NCI-H460 (cell line): Measurements from ENCODE around the gene NUTM2E. TPM values are rescaled to one million over a fixed set of nuclear protein-coding genes. Genes with fewer than 3 reads are reported as not detected.
"Not testable (repeated sequence)": the region's sequence is repeated elsewhere in the genome, so short reads cannot be mapped to it uniquely, and the experiment has no call there.

Experiments used
- DNase-seq: peaks from one replicate; pipeline ENCODE4 v3.0.0-alpha.2; 2016; ENCODE audit warnings: low read depth; ENCODE audit errors: extremely low read depth
- polyA plus RNA-seq: library from polyadenylated mRNA; depleted of rRNA; stranded (reverse); fragments of >200 nt; gene quantifications from 2 replicates; pipeline ENCODE4 v1.2.3, GENCODE V29; 2014; cell fraction: nucleus; rRNA removed
- total RNA-seq: library from RNA; depleted of rRNA; stranded (reverse); fragments of >200 nt; shearing (Covaris generic); gene quantifications from 2 replicates; pipeline ENCODE4 v1.2.3, GENCODE V29; 2014; rRNA removed

Gene NUTM2E
- total RNA-seq, result not detected in 2 replicates
- polyA plus RNA-seq, result not detected in 2 replicates

DNA sequence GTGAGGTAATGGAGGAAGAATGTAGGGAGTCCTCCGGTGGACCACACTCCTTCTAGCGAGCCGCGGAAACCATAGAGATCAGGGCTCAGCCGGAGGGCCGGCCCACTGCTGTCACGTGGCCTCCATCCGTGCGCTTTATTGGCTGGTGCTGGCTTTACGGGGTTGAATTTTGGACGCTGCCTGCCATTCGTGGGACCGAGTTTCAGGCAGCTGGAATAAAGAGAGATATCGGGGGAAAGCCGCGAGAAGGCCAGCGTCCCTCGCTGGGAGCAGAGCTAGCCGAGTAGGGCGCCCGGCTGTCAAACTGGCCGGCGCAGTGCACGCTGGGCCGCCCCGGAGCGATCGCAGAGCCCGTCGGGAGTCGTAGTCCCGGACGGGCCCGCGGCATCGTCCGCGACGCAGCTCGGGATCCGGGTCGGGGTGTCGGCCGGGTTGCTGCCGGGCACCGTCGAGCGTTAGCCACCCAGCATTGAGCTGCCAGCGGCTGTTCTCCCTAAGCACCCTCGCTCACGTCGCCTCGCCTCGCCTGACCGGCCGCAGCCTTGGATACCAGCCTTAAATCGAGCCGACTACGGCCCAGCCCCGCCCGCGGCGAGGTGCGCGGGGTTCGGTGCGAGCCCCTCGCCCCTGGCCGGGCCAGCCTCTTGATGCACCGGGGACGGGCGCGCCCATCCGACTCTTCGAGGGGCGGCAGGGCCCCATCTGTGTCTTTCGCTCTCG, at the start of gene NUTM2E:
Gene NUTM2E (plus strand): TSS at position 244 of the 720 bp plus-strand sequence. CDS start 15,002 bp downstream, outside the sequence.
- DNase-seq, result peak; percentile 67

DNA sequence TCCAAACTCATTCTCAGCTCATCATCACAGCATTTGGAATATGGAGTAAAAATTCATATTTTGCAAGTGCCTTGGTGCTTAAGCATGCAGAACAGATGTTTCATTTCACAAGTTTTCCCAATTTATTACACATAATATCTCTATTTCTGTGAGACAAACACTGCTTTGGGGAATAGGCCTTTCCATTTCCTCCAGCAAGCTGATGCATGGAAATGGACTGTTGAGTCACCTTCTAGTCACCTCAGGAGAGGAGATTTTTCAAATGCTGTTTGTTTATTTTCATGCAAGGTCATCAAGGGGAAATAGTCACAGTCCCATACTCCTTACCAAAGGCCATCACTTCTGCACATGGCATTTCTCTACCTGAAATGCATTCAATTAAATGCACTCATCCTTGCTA, 48.5 kb upstream of the NUTM2E start:
- DNase-seq, result not testable (repeated sequence)

DNA sequence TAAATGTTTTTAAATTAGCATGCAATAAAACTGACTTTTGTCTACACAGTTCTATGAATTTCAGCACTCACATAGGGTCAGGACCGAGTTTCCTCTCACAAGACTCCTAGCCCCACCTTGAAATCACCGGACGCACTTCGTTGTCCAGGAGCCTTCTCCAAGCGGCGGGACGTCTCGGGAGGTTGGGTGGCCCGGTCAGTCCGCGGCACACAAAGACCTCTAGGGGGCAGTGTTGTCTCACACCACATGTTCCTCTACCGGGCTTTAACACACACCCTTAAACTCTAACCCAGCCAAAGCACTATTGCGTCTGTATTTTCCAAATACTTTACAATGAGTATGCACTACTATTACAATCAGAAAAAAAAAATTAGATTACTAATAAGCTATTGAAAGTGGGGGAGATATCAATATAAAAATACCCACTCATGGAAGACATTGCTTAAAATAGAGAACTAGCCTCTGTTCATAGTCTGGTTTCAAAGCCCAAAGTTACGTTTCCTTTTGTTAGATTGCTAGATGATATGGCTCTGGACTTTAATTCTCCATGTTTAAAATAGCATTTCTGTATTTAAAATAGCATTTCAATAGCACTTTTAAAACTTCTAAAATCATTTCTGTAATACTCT, 47.1 kb upstream of the NUTM2E start:
- DNase-seq, result peak; percentile 67

DNA sequence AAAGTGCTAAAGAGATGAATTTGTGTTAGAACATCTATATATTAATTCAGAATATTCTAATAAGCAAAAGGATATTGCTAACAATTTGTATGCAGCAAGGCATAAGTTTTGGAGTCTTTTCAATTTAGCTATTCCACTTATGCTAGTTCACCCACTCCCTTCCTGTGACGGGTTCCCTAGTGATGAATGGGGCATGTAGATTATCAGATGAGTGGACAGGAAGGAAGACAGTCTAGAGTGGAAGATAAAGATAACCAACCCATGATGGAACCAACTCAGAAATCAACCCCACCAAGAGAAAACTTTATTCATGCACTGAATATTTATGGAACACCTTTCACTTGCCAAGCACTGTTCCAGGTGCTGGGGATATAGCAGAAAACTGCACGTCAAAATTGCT, 46.5 kb upstream of the NUTM2E start:
- DNase-seq, result not testable (repeated sequence)

GRCh38 chr10:79781584-79781983, 45.0 kb upstream of the NUTM2E start:
- DNase-seq, result not testable (repeated sequence)

DNA sequence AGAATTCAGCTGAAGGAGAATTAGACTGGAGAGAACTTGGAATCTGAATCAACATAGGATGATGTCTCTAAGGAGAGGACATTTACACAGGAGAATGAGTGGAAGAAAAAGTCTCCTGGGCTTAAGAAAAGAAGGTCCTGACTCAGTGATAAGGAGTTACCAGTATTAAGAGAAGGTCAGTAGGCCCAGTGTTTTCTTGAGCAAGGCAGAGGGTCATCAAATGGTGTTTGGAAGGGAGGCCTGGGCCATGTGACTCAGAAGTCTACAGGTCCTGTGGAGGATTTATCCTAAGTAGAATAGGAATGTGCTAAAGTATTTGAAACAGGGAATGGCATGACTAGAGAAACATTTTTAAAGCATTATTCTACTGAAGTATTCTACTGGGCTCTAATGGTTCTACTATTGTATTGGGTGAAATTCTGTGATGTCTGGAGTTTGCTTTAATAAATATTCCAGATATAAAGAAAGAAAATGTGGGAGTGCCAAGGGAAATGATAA, 39.0 kb upstream of the NUTM2E start:
- not testable (repeated sequence) for DNase-seq

GRCh38 chr10:79789351-79789750, 37.2 kb upstream of the NUTM2E start:
- DNase-seq, result not testable (repeated sequence)

DNA sequence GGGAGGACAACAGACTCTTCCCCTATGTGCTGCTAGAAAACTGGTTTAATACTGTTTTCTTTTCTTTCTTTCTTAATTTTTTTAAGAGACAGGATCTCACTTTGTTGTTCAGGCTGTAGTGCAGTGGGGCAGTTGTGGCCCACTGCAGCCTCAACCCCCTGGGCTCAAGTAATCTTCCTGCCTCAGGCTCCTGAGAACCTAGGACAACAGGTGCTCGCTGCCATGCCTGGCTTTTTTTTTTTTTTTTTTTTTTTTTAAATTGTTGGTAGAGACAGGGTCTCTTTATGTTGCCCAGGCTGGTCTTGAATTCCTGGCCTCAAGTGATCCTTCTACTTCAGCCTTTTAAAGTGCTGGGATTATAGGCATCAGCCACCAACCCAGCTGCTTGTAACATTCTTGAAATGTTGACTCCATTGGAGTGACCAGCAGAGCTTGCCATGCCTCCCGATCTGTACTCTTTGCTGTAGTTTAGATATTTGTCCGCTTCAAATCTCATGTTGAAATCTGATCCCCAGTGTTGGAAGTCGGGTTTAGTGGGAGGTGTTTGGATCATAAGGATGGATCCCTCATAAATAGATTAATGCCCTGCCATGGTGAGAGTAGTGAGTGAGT, 34.5 kb upstream of the NUTM2E start:
- DNase-seq, result not testable (repeated sequence)

DNA sequence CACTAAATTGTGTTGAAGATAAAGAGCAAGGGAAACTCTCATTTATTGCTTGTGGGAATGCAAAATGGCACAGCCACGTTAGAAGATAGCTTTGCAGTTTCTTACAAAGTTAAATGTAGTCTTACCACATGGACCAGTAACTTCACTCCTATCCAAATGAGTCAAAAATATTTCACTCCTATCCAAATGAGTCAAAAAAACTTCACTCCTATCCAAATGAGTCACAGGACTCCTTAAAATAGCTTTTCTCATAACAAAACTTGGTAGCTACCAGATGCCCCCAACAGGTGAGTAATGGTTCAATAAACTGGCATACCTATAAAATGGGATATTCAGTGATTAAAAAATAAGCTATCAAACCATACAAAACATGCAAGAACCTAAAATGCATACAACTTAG, 27.2 kb upstream of the NUTM2E start:
- DNase-seq, result not testable (repeated sequence)

- not testable (repeated sequence) for DNase-seq
Measured at GRCh38 chr10:79805857-79806256, 20.7 kb upstream of the NUTM2E start.

DNA sequence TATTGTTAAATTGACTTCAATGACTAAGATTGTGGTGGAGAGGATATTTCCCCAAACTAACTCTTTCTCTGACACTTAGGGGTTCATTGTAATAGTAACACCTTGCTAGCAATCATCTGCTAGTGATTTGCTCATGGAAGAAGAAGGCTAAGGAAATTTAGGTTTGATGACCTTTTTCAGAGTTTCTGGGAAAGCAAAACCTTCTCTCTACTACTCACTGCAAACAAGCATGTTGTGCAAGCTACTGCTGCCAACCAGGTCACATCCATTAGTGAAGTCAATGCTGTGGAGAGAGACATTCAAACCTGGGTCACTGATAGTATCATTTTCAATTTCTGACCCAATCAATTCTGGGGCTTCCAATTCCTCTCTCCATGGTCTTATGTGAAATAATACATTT, 14.6 kb upstream of the NUTM2E start:
- DNase-seq, result not testable (repeated sequence)

DNA sequence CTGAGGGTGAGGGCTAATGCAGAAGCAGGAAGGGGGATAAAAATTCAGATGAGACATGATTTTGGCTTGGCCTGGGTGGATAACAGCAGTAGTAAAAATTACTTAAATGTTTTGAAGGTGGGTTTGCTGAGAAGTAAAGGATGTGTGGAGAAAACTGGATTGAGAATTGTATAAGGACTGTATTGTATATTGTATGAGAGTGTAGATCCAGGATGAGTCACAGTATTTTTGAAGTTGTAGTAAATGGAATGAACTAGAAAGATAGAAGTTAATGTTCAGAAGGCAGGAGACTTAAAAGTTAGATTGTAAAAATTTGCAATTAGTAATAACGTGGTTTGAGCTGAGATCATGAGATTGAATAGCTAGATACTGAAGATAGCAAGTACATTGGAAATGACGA, 10.2 kb upstream of the NUTM2E start:
- DNase-seq, result not testable (repeated sequence)

DNA sequence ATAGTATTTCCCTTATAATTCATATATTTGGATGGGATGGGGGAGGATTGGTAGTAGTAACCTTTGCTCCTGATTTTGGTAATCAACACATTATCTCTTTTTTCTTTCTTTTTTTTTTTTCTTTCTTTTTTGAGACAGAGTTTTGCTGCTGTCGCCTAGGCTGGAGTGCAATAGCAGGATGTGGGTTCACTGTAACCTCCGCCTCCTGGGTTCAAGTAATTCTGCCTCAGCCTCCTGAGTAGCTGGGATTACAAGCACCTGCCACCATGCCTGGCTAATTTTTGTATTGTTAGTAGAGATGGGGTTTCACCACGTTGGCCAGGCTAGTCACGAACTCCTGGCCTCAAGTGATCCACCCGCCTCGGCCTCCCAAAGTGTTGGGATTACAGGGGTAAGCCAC, 3.2 kb upstream of the NUTM2E start:
- not testable (repeated sequence) for DNase-seq

- DNase-seq, result not testable (repeated sequence)
Measured at GRCh38 chr10:79825587-79826011, 940 bp upstream of the NUTM2E start.

- DNase-seq, result not testable (repeated sequence)
Measured at GRCh38 chr10:79826131-79826495, 426 bp upstream of the NUTM2E start.

- not testable (repeated sequence) for DNase-seq
Measured at GRCh38 chr10:79833833-79834232, 7.3 kb downstream of the NUTM2E start.

DNA sequence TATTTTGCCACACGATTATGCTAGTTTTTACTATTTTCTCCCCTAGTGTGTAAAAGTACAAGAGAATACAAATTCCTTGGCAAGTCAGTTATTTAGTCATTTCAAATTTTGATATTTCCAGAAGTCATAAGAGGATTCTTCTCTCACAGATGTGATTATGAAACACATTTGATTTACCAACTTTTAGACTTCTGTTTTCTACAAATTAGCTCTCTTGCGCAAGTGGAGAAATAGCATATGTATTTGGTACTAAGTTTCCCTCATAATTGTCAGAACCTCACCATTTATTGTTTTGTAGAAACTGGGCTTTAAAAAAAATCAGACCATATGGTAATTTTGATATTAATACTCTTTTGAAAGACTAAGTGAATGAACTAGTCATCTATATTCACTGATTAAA, 9.4 kb downstream of the NUTM2E start:
- not testable (repeated sequence) for DNase-seq

DNA sequence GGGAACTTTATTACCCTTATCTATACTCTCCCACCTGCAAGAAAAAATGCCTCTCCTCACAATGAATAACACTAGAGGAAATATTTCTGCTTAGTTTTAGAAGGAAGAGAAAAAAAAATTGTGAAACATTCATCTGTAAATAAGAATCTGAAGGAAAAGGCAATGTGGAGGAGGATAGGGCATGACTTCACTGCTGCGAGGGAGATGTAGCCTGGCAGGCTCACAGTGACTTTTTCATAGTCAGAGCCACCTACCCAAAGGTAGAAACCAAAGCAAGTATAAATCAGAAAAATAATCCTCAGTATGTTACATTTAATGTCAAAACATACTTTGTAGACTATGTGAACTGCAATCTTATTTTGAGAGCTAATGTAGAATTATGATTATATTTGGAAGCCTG, 10.4 kb downstream of the NUTM2E start:
- DNase-seq, result not testable (repeated sequence)

DNA sequence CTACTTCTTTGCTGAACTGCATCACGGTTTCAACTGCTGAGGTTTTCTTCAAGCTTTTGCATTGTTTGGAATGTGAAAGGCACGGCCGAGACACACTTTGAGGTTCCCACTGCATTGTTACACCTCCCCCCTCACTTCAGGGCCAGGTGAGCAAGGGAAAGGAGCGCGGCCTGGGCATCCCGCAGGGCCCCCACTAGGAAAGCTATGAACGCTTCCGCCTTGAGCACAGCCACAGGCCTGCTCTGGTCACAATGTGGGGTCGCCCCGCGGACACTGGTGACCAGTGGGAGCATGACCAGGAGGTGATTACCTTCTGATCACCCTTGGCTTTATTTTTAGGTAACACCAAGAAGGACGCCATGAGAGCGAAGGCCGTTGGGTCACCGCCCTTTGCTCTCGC, 11.9 kb downstream of the NUTM2E start:
- not testable (repeated sequence) for DNase-seq

DNA sequence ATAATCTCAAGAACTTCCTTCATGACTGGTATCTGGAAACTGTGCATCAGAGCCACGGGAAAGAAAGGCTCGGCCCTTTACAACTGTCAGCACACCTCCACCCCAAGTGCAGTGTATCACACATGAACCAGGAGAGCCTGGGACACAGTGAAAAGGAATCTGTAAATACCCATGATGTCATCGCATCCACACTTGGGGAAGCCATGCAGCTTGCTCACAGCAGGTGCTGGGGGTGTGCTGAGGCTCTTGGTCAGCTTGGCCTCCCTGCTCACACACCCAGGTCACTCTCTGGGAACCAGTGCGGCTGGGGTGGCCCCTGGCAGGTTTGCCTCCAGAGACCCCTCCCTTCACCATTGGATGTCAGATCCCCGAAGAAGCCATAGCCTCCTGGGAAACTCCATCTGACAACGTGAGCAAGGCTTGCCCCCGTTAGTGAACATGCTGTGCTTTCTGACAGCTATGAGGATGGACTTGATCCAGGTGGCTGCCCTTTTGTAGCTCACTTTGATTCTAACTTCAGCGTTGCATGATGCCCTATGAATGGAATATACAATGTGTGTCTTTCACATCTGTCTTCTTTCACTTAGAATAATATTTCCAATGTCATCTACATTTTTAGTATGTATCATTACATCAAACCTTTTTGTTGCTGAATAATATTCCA, 26.8 kb downstream of the NUTM2E start:
- DNase-seq, result not testable (repeated sequence)

DNA sequence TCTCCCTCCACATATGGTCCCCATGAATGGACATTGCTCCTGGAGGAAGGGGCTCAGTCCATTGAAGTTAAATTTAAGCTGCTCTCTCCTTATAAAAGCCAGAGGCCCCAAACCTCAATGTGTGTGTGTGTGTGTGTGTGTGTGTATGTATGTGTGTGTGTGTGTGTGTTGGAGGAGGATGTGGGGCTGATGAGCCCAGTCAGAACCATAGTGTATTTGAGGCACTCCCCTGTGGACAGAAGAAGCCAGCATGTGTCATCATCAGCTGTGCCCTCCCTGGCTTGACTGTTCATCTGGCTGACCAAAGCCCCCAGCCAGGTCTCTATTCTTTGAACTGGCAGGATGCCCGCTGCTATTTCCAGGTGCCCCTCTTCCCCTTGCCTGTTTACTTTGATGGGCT, 35.7 kb downstream of the NUTM2E start:
- not testable (repeated sequence) for DNase-seq
